HG02970 (cell line): ENCODE results near the gene DPH1.
"Not testable (repeated sequence)": the region's sequence is repeated elsewhere in the genome, so short reads cannot be mapped to it uniquely, and the experiment has no call there.

Experiments used
- ATAC-seq: cut with Tn5 transposase; IDR thresholded peaks from one replicate; pipeline ENCODE4 v1.9.1; 2021; ENCODE audit warnings: mild to moderate bottlenecking, moderate library complexity, moderate number of reproducible peaks; ENCODE audit not compliant: unreplicated experiment, low FRiP score

Gene DPH1

GRCh38 chr17:2029911-2030778, at the start of gene DPH1:
Gene DPH1 (plus strand): TSS chr17:2030153. CDS start chr17:2030170, 17 bp downstream.
- peak; percentile 47 for ATAC-seq

GRCh38 chr17:1980665-1981250, 49.2 kb upstream of the DPH1 start:
- no peak for ATAC-seq

GRCh38 chr17:1982793-1983366, 47.1 kb upstream of the DPH1 start:
- not testable (repeated sequence) for ATAC-seq

- no peak for ATAC-seq
These were observed 44.9 kb upstream of the DPH1 start for GRCh38 chr17:1985093-1985492.

- ATAC-seq: no peak
These were observed 44.3 kb upstream of the DPH1 start for GRCh38 chr17:1985686-1986085.

- no peak for ATAC-seq
These were observed 43.0 kb upstream of the DPH1 start for GRCh38 chr17:1986783-1987451.

- ATAC-seq: no peak
These were observed 40.8 kb upstream of the DPH1 start for GRCh38 chr17:1989135-1989534.

GRCh38 chr17:1992541-1992940, 37.4 kb upstream of the DPH1 start:
- no peak for ATAC-seq

- ATAC-seq: no peak
These were observed 35.2 kb upstream of the DPH1 start for GRCh38 chr17:1994707-1995106.

- ATAC-seq: no peak
These were observed 34.5 kb upstream of the DPH1 start for GRCh38 chr17:1995321-1995892.

- ATAC-seq: no peak
These were observed 33.8 kb upstream of the DPH1 start for GRCh38 chr17:1995907-1996799.

- ATAC-seq: no peak
These were observed 33.1 kb upstream of the DPH1 start for GRCh38 chr17:1996800-1997288.

GRCh38 chr17:1997289-1997926, 32.5 kb upstream of the DPH1 start:
- no peak for ATAC-seq

GRCh38 chr17:1997927-1998742, 31.8 kb upstream of the DPH1 start:
- no peak for ATAC-seq

GRCh38 chr17:1999557-2000251, 30.2 kb upstream of the DPH1 start:
- no peak for ATAC-seq

GRCh38 chr17:2002767-2003329, 27.1 kb upstream of the DPH1 start:
- ATAC-seq: no peak

GRCh38 chr17:2003525-2003924, 26.4 kb upstream of the DPH1 start:
- no peak for ATAC-seq
